Measurements from ENCODE around the gene APOBEC2. TPM values are rescaled to one million over a fixed set of nuclear protein-coding genes. Genes with fewer than 3 reads are reported as not detected.

Gene APOBEC2
- total and polyA plus RNA-seq, 3 experiments from 2014 or later, result not detected

DNA sequence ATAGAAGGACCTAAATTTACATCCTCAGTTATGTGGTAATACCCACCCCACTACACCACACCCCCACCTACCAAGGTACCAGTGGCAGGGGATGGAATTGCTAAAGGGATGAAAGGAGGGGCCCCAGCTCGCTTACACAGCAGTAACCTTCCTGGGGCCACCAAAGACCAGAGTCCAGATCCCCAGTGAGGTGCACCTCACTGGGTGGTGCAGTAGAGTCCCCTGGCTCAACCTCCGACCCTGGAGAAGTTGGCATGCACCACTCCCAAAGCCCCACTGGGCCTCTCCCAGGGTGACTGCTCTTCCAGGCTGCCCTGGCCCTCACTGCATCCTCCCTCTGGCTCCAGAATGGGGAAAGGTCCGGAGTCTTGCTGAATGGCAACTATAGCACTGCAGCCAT, 14.8 kb upstream of the APOBEC2 start:
- Mint-ChIP-seq H3K9me3 (no peaks in the 10 kb centered on the region), H3K27me3 (peaks cover 0 to 2% of the 10 kb centered on the region in 2 donors), H3K36me3 (peaks cover 0 to 12% (median 7%) of the 10 kb centered on the region in 3 donors), H3K4me1 (no peaks in the 10 kb centered on the region), H3K4me3 (no peak overlapping the region), H3K27ac (no peak overlapping the region)
- CTCF ChIA-PET, result interaction anchor here (0.9 to 3.0 kb wide), 2 partner anchors 10 to 11 kb away, joined by 3 to 27 read pairs; no protein-coding TSS in a partner anchor
- Histone ChIP-seq H3K4me1 (ENCODE audit: insufficient read depth, low read length) (no peaks in the 10 kb centered on the region), H3K36me3 (ENCODE audit: insufficient read depth, low read length) (no peaks in the 10 kb centered on the region), H3K4me3 (ENCODE audit: low read length) (no peak overlapping the region), H3K9me3 (ENCODE audit: low read length) (no peaks in the 10 kb centered on the region), H3K27me3 (ENCODE audit: insufficient read depth, low read length, poor library complexity, severe bottlenecking) (no peaks in the 10 kb centered on the region), H3K27ac (ENCODE audit: low read depth, low read length) (no peak overlapping the region)
- POLR2A ChIA-PET, result no interaction called here
- DNase-seq, result no peak

DNA sequence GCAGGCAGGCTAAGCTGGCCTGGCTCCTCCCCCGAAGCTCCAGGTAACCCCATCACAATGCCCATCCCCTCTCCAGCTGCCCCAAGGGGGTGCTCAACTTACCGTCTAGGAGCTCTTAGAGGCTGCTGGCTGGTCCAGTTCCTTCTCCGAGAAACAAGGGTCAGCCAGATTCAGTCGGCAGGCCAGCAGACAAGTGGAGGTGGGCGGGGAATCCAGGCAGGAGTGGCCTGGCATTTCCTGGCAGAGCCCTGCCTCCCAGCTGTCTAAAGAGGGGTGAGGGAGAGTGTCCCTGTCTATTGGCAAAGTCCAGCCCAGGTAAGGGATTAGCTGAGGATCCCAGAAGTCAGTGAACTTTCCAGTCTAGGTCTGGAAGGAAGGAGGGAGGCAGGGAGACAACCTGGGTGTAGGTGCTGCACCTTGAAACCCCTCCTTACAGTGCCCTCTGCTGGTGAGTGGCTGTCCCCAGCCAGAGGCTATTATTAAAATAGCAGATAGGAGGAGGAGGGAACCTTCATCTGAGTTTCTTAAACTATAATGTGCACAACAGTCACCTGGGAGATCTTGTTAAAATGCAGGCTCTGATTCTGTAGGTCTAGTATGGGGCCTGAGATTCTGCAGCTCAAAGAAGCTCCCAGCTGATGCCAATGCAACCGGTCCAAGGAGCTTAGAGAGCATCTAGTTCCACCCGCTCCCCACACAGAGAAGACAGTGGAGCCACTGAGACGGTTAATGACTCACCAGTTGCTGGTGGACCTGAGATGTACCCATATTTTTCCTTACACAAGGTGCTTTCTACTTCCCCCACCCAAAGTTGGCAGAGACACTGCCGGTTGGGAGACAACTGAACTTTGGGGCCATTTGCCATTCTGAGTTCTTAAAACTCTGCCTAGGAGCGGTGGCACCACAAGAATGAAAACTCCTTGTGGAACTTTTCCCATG, 13.7 kb upstream of the APOBEC2 start, which contains the start of gene UNC5CL:
TSS of gene UNC5CL (minus strand) at position 162 of the 939 bp plus-strand sequence. CDS start 4,147 bp downstream, outside the sequence.
- Histone ChIP-seq H3K4me1 (ENCODE audit: insufficient read depth, low read length) (no peaks in the 10 kb centered on the region), H3K27ac (ENCODE audit: low read depth, low read length) (no peak within 1 kb of the TSS), H3K27me3 (ENCODE audit: insufficient read depth, low read length, poor library complexity, severe bottlenecking) (no peaks in the 10 kb centered on the region), H3K36me3 (ENCODE audit: insufficient read depth, low read length) (no peaks in the 10 kb centered on the region), H3K4me3 (ENCODE audit: low read length) (no peak within 1 kb of the TSS), H3K9me3 (ENCODE audit: low read length) (no peaks in the 10 kb centered on the region)
- Mint-ChIP-seq H3K27ac (no peak within 1 kb of the TSS), H3K4me1 (no peaks in the 10 kb centered on the region), H3K36me3 (peaks cover 0 to 11% (median 5%) of the 10 kb centered on the region in 3 donors), H3K9me3 (no peaks in the 10 kb centered on the region), H3K27me3 (peaks cover 0 to 2% of the 10 kb centered on the region in 2 donors), H3K4me3 (peak within 1 kb of the TSS in 1 of 7 donors; percentile 3)
- DNase-seq, result peak; percentile 18 to 61 (median 24)
- POLR2A ChIA-PET, result no interaction called here
- CTCF ChIA-PET, result interaction anchor here (1.0 to 3.0 kb wide), 7 partner anchors 10 to 58 kb away, joined by 3 to 44 read pairs (median 5); no protein-coding TSS in a partner anchor

DNA sequence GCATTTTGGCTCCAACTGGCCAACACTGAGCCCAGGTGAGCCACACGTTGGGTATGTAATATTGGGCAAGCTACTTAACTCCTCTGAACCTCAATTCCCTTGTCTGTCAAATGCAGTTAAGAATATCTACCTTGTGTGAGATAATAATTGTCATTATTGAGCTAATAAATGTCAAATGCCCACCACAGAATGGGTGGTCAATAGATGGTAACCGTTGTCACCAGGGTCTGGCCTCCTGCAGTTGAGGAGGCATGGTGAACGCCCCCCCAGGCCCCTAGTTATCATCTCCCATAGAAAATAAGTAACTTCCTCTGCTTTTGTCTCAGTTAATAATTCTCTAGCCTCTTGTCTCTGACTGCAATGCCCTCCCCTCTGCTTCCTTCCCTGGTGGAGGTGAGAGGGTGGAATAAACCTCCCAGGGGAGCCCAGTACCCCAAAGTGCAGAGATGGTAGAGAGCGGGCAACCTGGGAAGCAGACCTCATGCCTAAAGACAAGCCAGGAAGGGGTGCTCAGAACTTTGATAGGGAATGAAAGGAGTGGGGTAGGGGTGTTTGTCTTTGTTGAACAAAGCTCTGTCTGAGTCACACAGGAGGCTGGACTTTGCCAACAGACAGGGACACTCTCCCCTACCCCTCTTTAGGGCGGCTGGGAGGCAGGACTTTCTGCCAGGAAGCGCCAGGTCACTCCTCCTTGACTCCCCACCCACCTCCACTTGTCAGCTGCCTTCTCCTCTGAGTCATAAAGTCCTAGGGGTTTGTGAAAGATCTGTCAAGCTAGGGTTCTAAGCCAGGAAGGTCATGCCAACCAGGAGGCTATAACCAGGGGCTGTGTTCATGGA, 12.7 kb upstream of the APOBEC2 start:
- Histone ChIP-seq H3K27me3 (ENCODE audit: insufficient read depth, low read length, poor library complexity, severe bottlenecking) (no peaks in the 10 kb centered on the region), H3K9me3 (ENCODE audit: low read length) (no peaks in the 10 kb centered on the region), H3K36me3 (ENCODE audit: insufficient read depth, low read length) (no peaks in the 10 kb centered on the region), H3K4me3 (ENCODE audit: low read length) (no peak overlapping the region), H3K27ac (ENCODE audit: low read depth, low read length) (no peak overlapping the region), H3K4me1 (ENCODE audit: insufficient read depth, low read length) (no peaks in the 10 kb centered on the region)
- ChIA-PET POLR2A (no interaction called here), CTCF (interaction anchor here (1.3 to 3.0 kb wide), 6 partner anchors 9 to 59 kb away, joined by 3 to 44 read pairs (median 4); no protein-coding TSS in a partner anchor)
- Mint-ChIP-seq H3K27me3 (peaks cover 0 to 2% of the 10 kb centered on the region in 2 donors), H3K4me1 (no peaks in the 10 kb centered on the region), H3K9me3 (no peaks in the 10 kb centered on the region), H3K4me3 (no peak overlapping the region), H3K36me3 (peaks cover 0 to 11% (median 5%) of the 10 kb centered on the region in 3 donors), H3K27ac (no peak overlapping the region)
- no peak for DNase-seq

DNA sequence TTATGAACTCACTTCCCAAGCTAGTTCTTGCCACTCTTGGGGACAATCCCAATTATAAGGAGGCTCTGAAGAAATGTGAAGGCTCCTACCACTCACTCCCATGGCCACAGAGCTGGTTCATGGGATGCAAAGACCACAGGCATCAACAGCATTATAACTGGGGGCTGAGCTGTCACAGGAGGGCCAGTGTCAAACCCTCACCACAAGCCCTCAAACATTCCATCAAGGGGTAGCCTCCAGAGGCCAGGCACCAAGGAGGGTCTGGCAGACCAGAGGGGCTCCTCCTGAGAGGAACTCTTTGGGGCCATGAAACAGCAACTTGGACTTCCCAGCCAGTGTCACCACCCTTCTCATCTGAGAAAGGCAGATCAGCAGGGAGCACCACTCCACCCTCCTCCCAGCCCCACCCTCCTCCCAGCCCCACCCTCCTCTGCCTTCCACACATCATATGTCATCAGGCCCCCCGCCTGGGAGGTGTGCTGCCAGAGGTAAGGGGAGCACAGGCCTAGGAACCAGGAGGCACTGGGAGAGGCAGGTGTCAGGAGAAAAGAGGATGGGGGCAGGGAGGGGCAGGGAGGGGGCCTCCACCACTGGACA, 12.0 kb upstream of the APOBEC2 start:
- Mint-ChIP-seq H3K4me1 (no peaks in the 10 kb centered on the region), H3K4me3 (no peak overlapping the region), H3K27ac (no peak overlapping the region), H3K27me3 (peaks cover 0 to 2% of the 10 kb centered on the region in 2 donors), H3K9me3 (no peaks in the 10 kb centered on the region), H3K36me3 (peaks cover 0 to 11% (median 5%) of the 10 kb centered on the region in 3 donors)
- Histone ChIP-seq H3K4me3 (ENCODE audit: low read length) (no peak overlapping the region), H3K4me1 (ENCODE audit: insufficient read depth, low read length) (no peaks in the 10 kb centered on the region), H3K9me3 (ENCODE audit: low read length) (no peaks in the 10 kb centered on the region), H3K27ac (ENCODE audit: low read depth, low read length) (no peak overlapping the region), H3K27me3 (ENCODE audit: insufficient read depth, low read length, poor library complexity, severe bottlenecking) (no peaks in the 10 kb centered on the region), H3K36me3 (ENCODE audit: insufficient read depth, low read length) (no peaks in the 10 kb centered on the region)
- CTCF ChIA-PET, result interaction anchor here (3.0 kb wide), 1 partner anchor 13 kb away, joined by 44 read pairs; no protein-coding TSS in a partner anchor
- no peak for DNase-seq
- POLR2A ChIA-PET, result no interaction called here

DNA sequence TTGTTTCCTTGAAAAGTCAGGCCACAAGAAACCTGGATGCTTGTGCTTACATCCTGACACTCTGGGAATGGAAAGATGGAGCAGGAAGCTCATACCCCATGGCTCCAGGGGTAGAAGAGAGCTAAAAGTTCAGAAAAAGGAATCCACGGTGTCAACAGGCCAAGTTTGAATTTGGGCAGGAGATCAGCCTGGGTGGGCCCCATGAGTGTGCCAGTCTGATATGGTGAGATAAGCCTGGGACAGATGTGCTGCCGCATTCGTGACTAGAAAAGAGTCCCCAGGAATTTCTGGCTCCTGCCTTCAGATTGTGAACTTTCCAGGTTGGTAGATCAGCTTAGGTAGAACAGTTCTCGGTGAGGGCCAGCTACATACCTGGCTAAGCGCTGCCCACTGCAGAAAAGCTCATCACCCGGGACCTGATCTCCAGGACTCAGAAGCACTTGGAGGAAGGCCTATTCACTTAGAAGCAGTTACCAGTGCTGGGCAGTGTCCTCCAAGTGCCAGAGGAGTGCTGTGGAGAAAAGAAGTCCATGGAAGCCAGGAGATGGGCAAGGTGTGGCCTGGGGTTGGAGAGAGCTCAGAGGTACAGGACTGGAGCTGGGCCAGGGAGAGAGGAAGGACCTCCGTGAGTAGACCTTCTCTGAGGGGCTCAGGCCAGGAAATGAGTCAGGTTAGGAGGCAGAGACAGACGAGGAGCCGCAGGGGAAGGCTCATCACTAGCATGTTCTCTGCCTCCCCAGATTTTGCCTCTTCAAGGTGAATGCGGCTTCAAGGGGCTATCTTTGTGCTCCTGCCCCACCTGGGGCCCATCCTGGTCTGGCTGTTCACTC, 10.6 kb upstream of the APOBEC2 start, which contains the start of gene TSPO2:
TSS of gene TSPO2 (plus strand) at position 242 of the 830 bp plus-strand sequence. CDS start at position 761, 519 bp downstream.
- Histone ChIP-seq H3K4me3 (ENCODE audit: low read length) (no peak within 1 kb of the TSS), H3K36me3 (ENCODE audit: insufficient read depth, low read length) (no peaks in the 10 kb centered on the region), H3K9me3 (ENCODE audit: low read length) (no peaks in the 10 kb centered on the region), H3K27ac (ENCODE audit: low read depth, low read length) (no peak within 1 kb of the TSS), H3K4me1 (ENCODE audit: insufficient read depth, low read length) (no peaks in the 10 kb centered on the region), H3K27me3 (ENCODE audit: insufficient read depth, low read length, poor library complexity, severe bottlenecking) (no peaks in the 10 kb centered on the region)
- POLR2A ChIA-PET, result no interaction called here
- Mint-ChIP-seq H3K4me1 (no peaks in the 10 kb centered on the region), H3K9me3 (no peaks in the 10 kb centered on the region), H3K4me3 (no peak within 1 kb of the TSS), H3K36me3 (peaks cover 0 to 14% (median 5%) of the 10 kb centered on the region in 3 donors), H3K27me3 (no peaks in the 10 kb centered on the region), H3K27ac (peak within 1 kb of the TSS in 2 of 8 donors; percentile 33 to 50)
- CTCF ChIA-PET, result interaction anchor here (1.3 to 5.8 kb wide), 2 partner anchors 13 to 14 kb away, joined by 3 to 26 read pairs; no protein-coding TSS in a partner anchor
- DNase-seq, result no peak

DNA sequence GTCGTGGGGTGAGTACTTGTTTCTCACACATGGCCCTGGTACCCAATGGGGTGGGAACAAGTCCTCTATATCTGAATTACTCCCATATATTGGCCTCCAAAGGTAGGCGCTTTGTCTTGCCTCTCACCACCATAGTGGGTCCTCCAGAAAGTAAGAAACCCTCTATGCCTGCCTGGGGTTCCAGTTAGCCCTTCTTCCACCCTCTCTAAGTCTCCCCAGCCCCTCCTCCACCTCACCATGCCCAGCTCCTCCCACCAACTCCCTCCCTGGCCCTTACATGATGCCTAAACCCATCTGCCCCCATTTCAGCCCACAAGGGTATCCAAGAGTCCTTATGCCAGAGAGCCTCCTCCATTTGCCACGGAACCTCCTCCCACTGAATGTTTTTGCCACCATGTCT, 9.9 kb upstream of the APOBEC2 start:
- POLR2A ChIA-PET, result no interaction called here
- Histone ChIP-seq H3K27ac (ENCODE audit: low read depth, low read length) (no peak overlapping the region), H3K36me3 (ENCODE audit: insufficient read depth, low read length) (no peaks in the 10 kb centered on the region), H3K9me3 (ENCODE audit: low read length) (no peaks in the 10 kb centered on the region), H3K27me3 (ENCODE audit: insufficient read depth, low read length, poor library complexity, severe bottlenecking) (no peaks in the 10 kb centered on the region), H3K4me3 (ENCODE audit: low read length) (no peak overlapping the region), H3K4me1 (ENCODE audit: insufficient read depth, low read length) (no peaks in the 10 kb centered on the region)
- Mint-ChIP-seq H3K36me3 (peaks cover 0 to 18% (median 5%) of the 10 kb centered on the region in 3 donors), H3K27ac (peak overlapping the region in 1 of 8 donors; percentile 50), H3K27me3 (no peaks in the 10 kb centered on the region), H3K4me3 (no peak overlapping the region), H3K4me1 (no peaks in the 10 kb centered on the region), H3K9me3 (no peaks in the 10 kb centered on the region)
- DNase-seq, result no peak
- CTCF ChIA-PET, result interaction anchor here (1.3 to 5.8 kb wide), 2 partner anchors 13 to 15 kb away, joined by 3 to 26 read pairs; no protein-coding TSS in a partner anchor

DNA sequence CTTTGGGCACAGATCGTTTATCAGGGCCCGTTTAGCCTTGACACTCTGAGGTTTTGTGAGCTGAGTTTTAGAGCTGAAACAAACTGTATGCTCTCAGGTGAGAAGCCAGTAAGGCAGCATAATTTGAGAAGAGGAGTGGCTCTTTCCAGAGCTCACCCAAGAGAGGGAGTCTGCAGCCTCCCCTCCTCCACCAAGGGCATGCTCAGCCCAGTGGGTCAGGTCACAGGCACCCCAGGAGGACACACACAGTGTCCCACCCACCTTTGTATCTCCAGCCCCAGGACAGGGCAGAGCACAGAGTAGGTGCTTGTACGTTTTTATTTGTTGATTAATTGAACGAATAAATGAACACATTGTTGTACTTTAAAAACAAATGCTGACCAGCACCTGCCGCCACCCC, 7.3 kb upstream of the APOBEC2 start:
- H3K27ac Mint-ChIP-seq, result no peak overlapping the region
- ChIA-PET CTCF (interaction anchor here (5.8 kb wide), 1 partner anchor 18 kb away, joined by 26 read pairs; no protein-coding TSS in a partner anchor), POLR2A (no interaction called here)
- Histone ChIP-seq H3K9me3 (ENCODE audit: low read length) (no peaks in the 10 kb centered on the region), H3K27me3 (ENCODE audit: insufficient read depth, low read length, poor library complexity, severe bottlenecking) (no peaks in the 10 kb centered on the region), H3K4me3 (ENCODE audit: low read length) (no peak overlapping the region), H3K36me3 (ENCODE audit: insufficient read depth, low read length) (no peaks in the 10 kb centered on the region), H3K27ac (ENCODE audit: low read depth, low read length) (no peak overlapping the region), H3K4me1 (ENCODE audit: insufficient read depth, low read length) (no peaks in the 10 kb centered on the region)
- DNase-seq, result no peak
- H3K36me3 Mint-ChIP-seq, result peaks cover 0 to 34% (median 9%) of the 10 kb centered on the region in 3 donors
- H3K9me3 Mint-ChIP-seq, result no peaks in the 10 kb centered on the region
- no peaks in the 10 kb centered on the region for H3K4me1 Mint-ChIP-seq
- no peak overlapping the region for H3K4me3 Mint-ChIP-seq
- H3K27me3 Mint-ChIP-seq, result no peaks in the 10 kb centered on the region
